OCI-LY1 (cell line): ENCODE data around the gene SLC15A5.

Experiments used
- H2AFZ ChIP-seq: fragments of 200-600 bp; sonication (generic), shearing (Covaris generic); 2 replicates; pipeline ENCODE4 v1.6.0; 2014; ENCODE audit warnings: antibody characterized with exemption, mild to moderate bottlenecking, low read length
- H3F3A ChIP-seq: fragments of 200-600 bp; sonication (generic), shearing (Covaris generic); 2 replicates; pipeline ENCODE4 v1.6.0; 2014; ENCODE audit warnings: mild to moderate bottlenecking, antibody characterized with exemption, low read length, moderate library complexity; ENCODE audit not compliant: insufficient read depth
- H3K27ac ChIP-seq: fragments of 200-600 bp; sonication (generic); 2 replicates; pipeline ENCODE4 v1.5.1; 2014; ENCODE audit warnings: low read length, mixed run types, mild to moderate bottlenecking, low read depth; ENCODE audit not compliant: poor library complexity, severe bottlenecking
- H3K27me3 ChIP-seq: fragments of 200-600 bp; sonication (generic); 2 replicates; pipeline ENCODE4 v1.6.0; 2014; ENCODE audit warnings: antibody characterized with exemption, mild to moderate bottlenecking, low read length, moderate library complexity; ENCODE audit not compliant: insufficient read depth
- H3K36me3 ChIP-seq: fragments of 200-600 bp; sonication (generic); 2 replicates; pipeline ENCODE4 v1.6.1; 2014; ENCODE audit warnings: mild to moderate bottlenecking, antibody characterized with exemption, low read length, moderate library complexity, mixed read lengths; ENCODE audit not compliant: insufficient read depth
- H3K4me1 ChIP-seq: fragments of 200-600 bp; sonication (generic); 2 replicates; pipeline ENCODE4 v1.5.1; 2014; ENCODE audit warnings: mild to moderate bottlenecking, low read length, moderate library complexity; ENCODE audit not compliant: insufficient read depth, severe bottlenecking
- H3K4me2 ChIP-seq: fragments of 200-600 bp; sonication (generic), shearing (Covaris generic); 2 replicates; pipeline ENCODE4 v1.6.1; 2014; ENCODE audit warnings: low read length
- H3K4me3 ChIP-seq: fragments of 200-600 bp; sonication (generic); 2 replicates; pipeline ENCODE4 v1.5.1; 2014; ENCODE audit warnings: low read length, low read depth, mild to moderate bottlenecking, mixed read lengths; ENCODE audit not compliant: poor library complexity, severe bottlenecking
- H3K79me2 ChIP-seq: fragments of 200-600 bp; shearing (Covaris generic); 2 replicates; pipeline ENCODE4 v1.6.1; 2016; ENCODE audit warnings: mixed run types, low read length, mixed read lengths; ENCODE audit not compliant: insufficient read depth
- H3K9ac ChIP-seq: fragments of 200-600 bp; sonication (generic), shearing (Covaris generic); 2 replicates; pipeline ENCODE4 v1.6.1; 2014; ENCODE audit warnings: mild to moderate bottlenecking, low read length, mixed read lengths
- H3K9me2 ChIP-seq: fragments of 200-600 bp; sonication (generic), shearing (Covaris generic); 2 replicates; pipeline ENCODE4 v1.6.1; 2014; ENCODE audit warnings: low read depth, mild to moderate bottlenecking, low read length, mixed read lengths
- H3K9me3 ChIP-seq: fragments of 200-600 bp; shearing (Covaris generic); 2 replicates; pipeline ENCODE4 v1.6.1; 2014; ENCODE audit warnings: low read length, mixed read lengths
- H4K20me1 ChIP-seq: fragments of 200-600 bp; sonication (generic), shearing (Covaris generic); 2 replicates; pipeline ENCODE4 v1.6.0; 2016; ENCODE audit warnings: mild to moderate bottlenecking, low read length; ENCODE audit not compliant: insufficient read depth
- EZH2 ChIP-seq: fragments of 200-600 bp; sonication (generic), shearing (Covaris generic); IDR thresholded peaks from 2 replicates; pipeline ENCODE4 v1.8.0; 2017; ENCODE audit warnings: borderline replicate concordance, mixed run types, mild to moderate bottlenecking, antibody characterized with exemption, low read length, moderate library complexity, mixed read lengths
- TF ChIP-seq, protein P1 (sequence below): fragments of 200-600 bp; sonication (generic), shearing (Covaris generic); IDR thresholded peaks from 2 replicates; pipeline ENCODE4 v1.5.1; 2017; ENCODE audit warnings: mild to moderate bottlenecking, antibody characterized with exemption, low read length, moderate library complexity, mixed read lengths

SLC15A5 gene

DNA sequence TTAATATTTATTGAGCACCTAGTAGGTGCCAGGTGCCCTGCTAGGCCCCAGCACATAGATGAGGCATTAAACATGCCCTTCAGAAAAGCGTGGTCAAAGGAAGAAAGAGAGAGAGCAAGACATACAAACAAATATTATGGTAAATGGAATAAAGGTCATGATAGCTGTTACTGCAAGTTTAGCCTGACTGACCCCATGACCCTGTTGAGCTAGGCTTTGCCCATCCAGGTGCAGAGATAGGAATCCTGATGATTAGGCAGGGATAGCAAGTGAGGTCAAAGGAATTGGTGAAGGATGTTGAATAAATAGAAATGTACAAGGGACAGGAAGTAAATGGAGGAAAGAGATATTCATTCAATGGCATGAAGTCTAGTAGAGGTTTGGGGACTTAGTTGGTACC is 33.4 kb upstream of the SLC15A5 start:
- Histone ChIP-seq H2AFZ (no peak overlapping the region), H3K4me1 (no peaks in the 10 kb centered on the region), H3K27me3 (no peaks in the 10 kb centered on the region), H3K27ac (no peak overlapping the region), H3K4me2 (no peak overlapping the region), H3K36me3 (no peaks in the 10 kb centered on the region), H4K20me1 (no peaks in the 10 kb centered on the region), H3F3A (no peaks in the 10 kb centered on the region), H3K79me2 (no peaks in the 10 kb centered on the region), H3K4me3 (no peak overlapping the region), H3K9ac (no peak overlapping the region), H3K9me3 (no peaks in the 10 kb centered on the region), H3K9me2 (no peaks in the 10 kb centered on the region)
- TF ChIP-seq, protein P1, sequence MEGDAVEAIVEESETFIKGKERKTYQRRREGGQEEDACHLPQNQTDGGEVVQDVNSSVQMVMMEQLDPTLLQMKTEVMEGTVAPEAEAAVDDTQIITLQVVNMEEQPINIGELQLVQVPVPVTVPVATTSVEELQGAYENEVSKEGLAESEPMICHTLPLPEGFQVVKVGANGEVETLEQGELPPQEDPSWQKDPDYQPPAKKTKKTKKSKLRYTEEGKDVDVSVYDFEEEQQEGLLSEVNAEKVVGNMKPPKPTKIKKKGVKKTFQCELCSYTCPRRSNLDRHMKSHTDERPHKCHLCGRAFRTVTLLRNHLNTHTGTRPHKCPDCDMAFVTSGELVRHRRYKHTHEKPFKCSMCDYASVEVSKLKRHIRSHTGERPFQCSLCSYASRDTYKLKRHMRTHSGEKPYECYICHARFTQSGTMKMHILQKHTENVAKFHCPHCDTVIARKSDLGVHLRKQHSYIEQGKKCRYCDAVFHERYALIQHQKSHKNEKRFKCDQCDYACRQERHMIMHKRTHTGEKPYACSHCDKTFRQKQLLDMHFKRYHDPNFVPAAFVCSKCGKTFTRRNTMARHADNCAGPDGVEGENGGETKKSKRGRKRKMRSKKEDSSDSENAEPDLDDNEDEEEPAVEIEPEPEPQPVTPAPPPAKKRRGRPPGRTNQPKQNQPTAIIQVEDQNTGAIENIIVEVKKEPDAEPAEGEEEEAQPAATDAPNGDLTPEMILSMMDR = no peak
- no peak for TF ChIP-seq EZH2

DNA sequence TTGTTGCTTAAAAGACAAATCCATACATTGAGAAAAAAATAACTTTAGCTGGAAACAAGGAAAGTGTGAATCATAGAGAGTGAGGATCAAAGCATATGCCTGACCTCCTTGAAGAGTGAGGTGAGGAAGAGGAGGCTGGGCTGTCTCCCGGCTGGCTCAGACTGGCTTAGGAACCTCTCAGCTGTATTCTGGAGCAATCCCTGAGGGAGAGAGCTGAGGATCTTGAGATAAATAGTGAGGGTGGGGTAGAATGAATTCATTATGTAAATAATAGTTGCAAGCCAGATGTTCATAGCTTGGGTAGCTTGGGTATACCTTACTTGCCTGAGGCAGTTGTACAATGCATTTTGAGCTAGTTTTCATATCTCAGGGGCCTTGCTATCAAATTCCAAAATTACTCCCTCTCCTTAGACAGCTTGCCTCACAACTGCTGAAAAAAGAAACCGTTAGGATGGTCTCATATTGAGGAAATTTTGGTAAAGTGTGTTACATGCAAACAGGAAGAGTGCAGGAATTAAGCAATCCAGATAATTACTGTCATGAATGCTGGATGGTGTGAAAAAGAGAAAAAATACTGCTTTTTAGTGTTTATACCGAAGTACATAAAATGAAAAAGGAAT is 30.5 kb upstream of the SLC15A5 start:
- no peak overlapping the region for H3K4me3 ChIP-seq
- H3K36me3 ChIP-seq = no peaks in the 10 kb centered on the region
- H3K27ac ChIP-seq = no peak overlapping the region
- H3K9me2 ChIP-seq = no peaks in the 10 kb centered on the region
- H3K27me3 ChIP-seq = no peaks in the 10 kb centered on the region
- H3K9ac ChIP-seq = no peak overlapping the region
- H3K4me1 ChIP-seq = no peaks in the 10 kb centered on the region
- no peaks in the 10 kb centered on the region for H3K79me2 ChIP-seq
- no peak overlapping the region for H2AFZ ChIP-seq
- H3K4me2 ChIP-seq = no peak overlapping the region
- H3F3A ChIP-seq = no peaks in the 10 kb centered on the region
- H4K20me1 ChIP-seq = no peaks in the 10 kb centered on the region
- no peak for TF ChIP-seq EZH2
- TF ChIP-seq, protein P1 = no peak
- H3K9me3 ChIP-seq = no peaks in the 10 kb centered on the region

GRCh38 chr12:16303939-16304338 is 26.5 kb upstream of the SLC15A5 start:
- H2AFZ ChIP-seq = no peak overlapping the region
- H3F3A ChIP-seq = no peaks in the 10 kb centered on the region

GRCh38 chr12:16300736-16301135 is 23.3 kb upstream of the SLC15A5 start:
- H2AFZ ChIP-seq = no peak overlapping the region
- H3K9ac ChIP-seq = no peak overlapping the region
- no peaks in the 10 kb centered on the region for H3F3A ChIP-seq
- no peaks in the 10 kb centered on the region for H3K4me1 ChIP-seq
- H3K9me3 ChIP-seq = no peaks in the 10 kb centered on the region
- no peak overlapping the region for H3K4me3 ChIP-seq
- H3K36me3 ChIP-seq = no peaks in the 10 kb centered on the region
- no peaks in the 10 kb centered on the region for H3K9me2 ChIP-seq
- TF ChIP-seq, protein P1 = no peak
- no peak for TF ChIP-seq EZH2
- no peaks in the 10 kb centered on the region; the same call in 1 of the 2 replicates for H3K27me3 ChIP-seq
- no peaks in the 10 kb centered on the region for H4K20me1 ChIP-seq
- H3K79me2 ChIP-seq = no peaks in the 10 kb centered on the region
- H3K4me2 ChIP-seq = no peak overlapping the region
- no peak overlapping the region for H3K27ac ChIP-seq

More at GRCh38 chr12:16303939-16304338, 26.5 kb upstream of the SLC15A5 start:
- Histone ChIP-seq H3K4me1 (no peaks in the 10 kb centered on the region), H3K4me2 (no peak overlapping the region), H3K27ac (no peak overlapping the region), H3K36me3 (no peaks in the 10 kb centered on the region), H3K4me3 (no peak overlapping the region), H4K20me1 (no peaks in the 10 kb centered on the region), H3K9me3 (no peaks in the 10 kb centered on the region), H3K79me2 (no peaks in the 10 kb centered on the region), H3K9ac (no peak overlapping the region), H3K9me2 (no peaks in the 10 kb centered on the region), H3K27me3 (no peaks in the 10 kb centered on the region)
- TF ChIP-seq EZH2 = no peak
